ENCODE results near the gene MIS18A.

GRCh38 chr21:32281531-32281930 is 2.7 kb upstream of the MIS18A start:
- TF ChIP-seq CTCF (conservative IDR thresholded peaks at IDR 0.05; ENCODE audit: low read length) (no peak), EZH2phosphoT487 (IDR thresholded peaks at IDR 0.05; ENCODE audit: borderline replicate concordance) (no peak)
